K562 (cell line): ENCODE measurements around the gene MRPL40. TPM values are rescaled to one million over a fixed set of nuclear protein-coding genes. Genes with fewer than 3 reads are reported as not detected.
A peak's percentile ranks its signal among the peaks of the same experiment; 100 is the strongest.

ENCODE experiments used
- BRD9 ChIP-seq: fragments of 450-650 bp; IDR thresholded peaks from 2 replicates; pipeline ENCODE4 v1.6.1; 2018; ENCODE audit warnings: low read depth; ENCODE audit not compliant: partially characterized antibody
- CC2D1A ChIP-seq: fragments of 450-650 bp; IDR thresholded peaks from 2 replicates; pipeline ENCODE4 v1.6.1; 2017; ENCODE audit warnings: mild to moderate bottlenecking
- CHCHD3 ChIP-seq: fragments of 250-450 bp; sonication (Bioruptor Pico); IDR thresholded peaks from 2 replicates; pipeline ENCODE4 v2.1.2; 2022; ENCODE audit warnings: mild to moderate bottlenecking
- DDX20 ChIP-seq: fragments of 450-650 bp; IDR thresholded peaks from 2 replicates; pipeline ENCODE4 v1.6.1; 2016; ENCODE audit warnings: missing genetic modification characterization, low read depth, mild to moderate bottlenecking, missing compliant biosample characterization, moderate library complexity
- ELF1 ChIP-seq: fragments of 200-800 bp; sonication (Bioruptor generic); IDR thresholded peaks from 2 replicates; pipeline ENCODE4 v1.6.1; 2016; ENCODE audit warnings: missing genetic modification characterization, missing compliant biosample characterization
- KLF16 ChIP-seq: IDR thresholded peaks from 2 replicates; pipeline ENCODE4 v1.6.1; 2016; ENCODE audit warnings: antibody characterized with exemption
- NFE2 ChIP-seq: IDR thresholded peaks from 2 replicates; pipeline ENCODE4 v1.6.1; 2014; ENCODE audit warnings: antibody characterized with exemption, low read depth
- NR4A1 ChIP-seq, 2 experiments: fragments of 250-450 bp in 1 of 2; fragments of 450-650 bp in 1 of 2; sonication (Bioruptor Pico) in 1 of 2; IDR thresholded peaks; 2 replicates each; pipeline versions ENCODE4 v1.4.0 to v1.6.1; 2016 to 2020; ENCODE audit warnings: mild to moderate bottlenecking in 2 of 2, missing compliant biosample characterization in 1 of 2, missing genetic modification characterization in 1 of 2, moderate library complexity in 1 of 2
- POLR2A ChIP-seq: fragments of 450-650 bp; conservative IDR thresholded peaks from 2 replicates; pipeline ENCODE4 v1.6.1; 2016
- RBM22 ChIP-seq: fragments of 200-400 bp; formaldehyde crosslinking; IDR thresholded peaks from 2 replicates; pipeline ENCODE4 v1.6.1; 2018; ENCODE audit warnings: low read length, low read depth; ENCODE audit not compliant: poor library complexity, severe bottlenecking
- STAT6 ChIP-seq: sonication (generic); formaldehyde crosslinking; IDR thresholded peaks from 2 replicates; pipeline ENCODE4 v1.8.1; 2023; ENCODE audit warnings: mild to moderate bottlenecking, missing genetic modification reagents
- TAF1 ChIP-seq: IDR thresholded peaks from 2 replicates; pipeline ENCODE4 v1.6.1; 2011; ENCODE audit warnings: mild to moderate bottlenecking, low read length, moderate library complexity; ENCODE audit not compliant: insufficient read depth, control insufficient read depth, severe bottlenecking; ENCODE audit errors: extremely low read depth
- TCF7L2 ChIP-seq: fragments of 150-350 bp; IDR thresholded peaks from 2 replicates; pipeline ENCODE4 v1.6.1; 2016; ENCODE audit warnings: low read depth, mild to moderate bottlenecking, low read length, moderate library complexity
- TCFL5 ChIP-seq: fragments of 250-450 bp; sonication (Bioruptor Pico); conservative IDR thresholded peaks from 2 replicates; pipeline ENCODE4 v1.6.1; 2021; ENCODE audit warnings: mild to moderate bottlenecking, moderate library complexity, matching md5 sums
- XRCC4 ChIP-seq: IDR thresholded peaks from one replicate; pipeline ENCODE4 v1.6.1; 2011; ENCODE audit not compliant: insufficient read depth, insufficient read length; ENCODE audit errors: extremely low read depth
- ZNF134 ChIP-seq: fragments of 250-450 bp; sonication (Bioruptor Pico); conservative IDR thresholded peaks from 2 replicates; pipeline ENCODE4 v1.4.0; 2020
- polyA plus RNA-seq, 8 experiments: library from polyadenylated mRNA; depleted of rRNA in 4 of 8; stranded (reverse) in 5 of 8; unstranded in 3 of 8; fragments of >200 nt; fragmentation: Nextera tagmentation in 2 of 8; fragmentation: Illumina TruSeq in 1 of 8; extraction: Ambion mirVana in 2 of 8; extraction: Trizol in 1 of 8; gene quantifications; 2 replicates each; pipeline versions ENCODE4 v1.2.1 to v1.2.3, GENCODE V29; 2011 to 2014; ENCODE audit warnings: inconsistent platforms in 1 of 8, missing spikeins in 1 of 8
- total RNA-seq, 7 experiments: library from RNA; depleted of rRNA in 6 of 7; stranded (reverse); fragments of >200 nt in 6 of 7; fragmentation: Illumina TruSeq in 2 of 7; extraction: Trizol in 2 of 7; gene quantifications; 2 replicates each; pipeline versions ENCODE4 v1.2.1 to v1.2.3, GENCODE V29; 2011 to 2021; ENCODE audit warnings: low replicate concordance in 1 of 7
- TF ChIP-seq, protein P1 (sequence below): fragments of 250-450 bp; sonication (Bioruptor Pico); IDR thresholded peaks from 2 replicates; pipeline ENCODE4 v1.4.0; 2020; ENCODE audit warnings: mild to moderate bottlenecking, moderate library complexity, borderline replicate concordance
- TF ChIP-seq, protein P2 (sequence below): sonication (generic); formaldehyde crosslinking; IDR thresholded peaks from 2 replicates; pipeline ENCODE4 v1.8.1; 2022; ENCODE audit warnings: missing genetic modification reagents
- TF ChIP-seq, protein P3 (sequence below): fragments of 450-650 bp; formaldehyde crosslinking; IDR thresholded peaks from 2 replicates; pipeline ENCODE4 v1.4.0; 2020; ENCODE audit warnings: mild to moderate bottlenecking, moderate library complexity

Gene MRPL40
- total and polyA plus RNA-seq, 9 of the 15 experiments (the other 6 are each of a cell fraction or from before 2014, with no cell fraction given), result 132 to 652 (median 208) TPM

GRCh38 chr22:19407649-19408606 is 24.4 kb upstream of the MRPL40 start (continued):
- TF ChIP-seq STAT6 (CRISPR knock-in tag) (0 out of 2 replicates have a peak, but pooled peaks have one; percentile 67), RBM22 (no peak), BRD9 (no peak), CC2D1A (peak; percentile 64; the same call in 1 of the 2 replicates), NR4A1 (CRISPR knock-in tag; IDR thresholded peaks at IDR 0.05) (no peak), NR4A1 (tag; IDR thresholded peaks at IDR 0.05) (peak; percentile 63; the same call in 1 of the 2 replicates), TCFL5 (no peak), KLF16 (peak; percentile 97), DDX20 (tag) (no peak), TAF1 (no peak), ELF1 (tag) (no peak), CHCHD3 (CRISPR knock-in tag) (no peak), TCF7L2 (no peak), XRCC4 (no peak), NFE2 (peak; percentile 74), POLR2A (peak; percentile 51; the same call in 1 of the 2 replicates), ZNF134 (CRISPR knock-in tag) (no peak; the same call in 1 of the 2 replicates)
- TF ChIP-seq, protein P1, sequence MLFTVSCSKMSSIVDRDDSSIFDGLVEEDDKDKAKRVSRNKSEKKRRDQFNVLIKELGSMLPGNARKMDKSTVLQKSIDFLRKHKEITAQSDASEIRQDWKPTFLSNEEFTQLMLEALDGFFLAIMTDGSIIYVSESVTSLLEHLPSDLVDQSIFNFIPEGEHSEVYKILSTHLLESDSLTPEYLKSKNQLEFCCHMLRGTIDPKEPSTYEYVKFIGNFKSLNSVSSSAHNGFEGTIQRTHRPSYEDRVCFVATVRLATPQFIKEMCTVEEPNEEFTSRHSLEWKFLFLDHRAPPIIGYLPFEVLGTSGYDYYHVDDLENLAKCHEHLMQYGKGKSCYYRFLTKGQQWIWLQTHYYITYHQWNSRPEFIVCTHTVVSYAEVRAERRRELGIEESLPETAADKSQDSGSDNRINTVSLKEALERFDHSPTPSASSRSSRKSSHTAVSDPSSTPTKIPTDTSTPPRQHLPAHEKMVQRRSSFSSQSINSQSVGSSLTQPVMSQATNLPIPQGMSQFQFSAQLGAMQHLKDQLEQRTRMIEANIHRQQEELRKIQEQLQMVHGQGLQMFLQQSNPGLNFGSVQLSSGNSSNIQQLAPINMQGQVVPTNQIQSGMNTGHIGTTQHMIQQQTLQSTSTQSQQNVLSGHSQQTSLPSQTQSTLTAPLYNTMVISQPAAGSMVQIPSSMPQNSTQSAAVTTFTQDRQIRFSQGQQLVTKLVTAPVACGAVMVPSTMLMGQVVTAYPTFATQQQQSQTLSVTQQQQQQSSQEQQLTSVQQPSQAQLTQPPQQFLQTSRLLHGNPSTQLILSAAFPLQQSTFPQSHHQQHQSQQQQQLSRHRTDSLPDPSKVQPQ (CRISPR knock-in tag), result no peak
- TF ChIP-seq, protein P2, sequence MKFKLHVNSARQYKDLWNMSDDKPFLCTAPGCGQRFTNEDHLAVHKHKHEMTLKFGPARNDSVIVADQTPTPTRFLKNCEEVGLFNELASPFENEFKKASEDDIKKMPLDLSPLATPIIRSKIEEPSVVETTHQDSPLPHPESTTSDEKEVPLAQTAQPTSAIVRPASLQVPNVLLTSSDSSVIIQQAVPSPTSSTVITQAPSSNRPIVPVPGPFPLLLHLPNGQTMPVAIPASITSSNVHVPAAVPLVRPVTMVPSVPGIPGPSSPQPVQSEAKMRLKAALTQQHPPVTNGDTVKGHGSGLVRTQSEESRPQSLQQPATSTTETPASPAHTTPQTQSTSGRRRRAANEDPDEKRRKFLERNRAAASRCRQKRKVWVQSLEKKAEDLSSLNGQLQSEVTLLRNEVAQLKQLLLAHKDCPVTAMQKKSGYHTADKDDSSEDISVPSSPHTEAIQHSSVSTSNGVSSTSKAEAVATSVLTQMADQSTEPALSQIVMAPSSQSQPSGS (CRISPR knock-in tag), result no peak
- TF ChIP-seq, protein P3, sequence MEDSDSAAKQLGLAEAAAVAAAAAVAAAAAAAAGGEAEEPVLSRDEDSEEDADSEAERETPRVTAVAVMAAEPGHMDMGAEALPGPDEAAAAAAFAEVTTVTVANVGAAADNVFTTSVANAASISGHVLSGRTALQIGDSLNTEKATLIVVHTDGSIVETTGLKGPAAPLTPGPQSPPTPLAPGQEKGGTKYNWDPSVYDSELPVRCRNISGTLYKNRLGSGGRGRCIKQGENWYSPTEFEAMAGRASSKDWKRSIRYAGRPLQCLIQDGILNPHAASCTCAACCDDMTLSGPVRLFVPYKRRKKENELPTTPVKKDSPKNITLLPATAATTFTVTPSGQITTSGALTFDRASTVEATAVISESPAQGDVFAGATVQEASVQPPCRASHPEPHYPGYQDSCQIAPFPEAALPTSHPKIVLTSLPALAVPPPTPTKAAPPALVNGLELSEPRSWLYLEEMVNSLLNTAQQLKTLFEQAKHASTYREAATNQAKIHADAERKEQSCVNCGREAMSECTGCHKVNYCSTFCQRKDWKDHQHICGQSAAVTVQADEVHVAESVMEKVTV (CRISPR knock-in tag), result no peak
